Stimulated activated memory B cell treated with anti-CD40 and anti-IgM and Interleukin-4, amounts not matched to agents 10 μg/mL and 1 μg/mL and 100 μg/mL, for 72 hours (primary cell): Measurements from ENCODE around the gene CMPK1.

Experiments used
- ATAC-seq: fragments of 150-1000 bp; cut with Tn5 transposase; 2 replicates; pipeline ENCODE4 v1.10.0; 2021
- H3K27ac Mint-ChIP-seq: one replicate; pipeline ENCODE4 v1.8.0; 2022; ENCODE audit warnings: mild to moderate bottlenecking, mixed read lengths
- H3K27me3 Mint-ChIP-seq: one replicate; pipeline ENCODE4 v1.8.0; 2022; ENCODE audit warnings: mixed read lengths
- H3K36me3 Mint-ChIP-seq: one replicate; pipeline ENCODE4 v1.8.0; 2022; ENCODE audit warnings: mixed read lengths
- H3K4me1 Mint-ChIP-seq: one replicate; pipeline ENCODE4 v1.8.0; 2022; ENCODE audit warnings: mixed read lengths
- H3K4me3 Mint-ChIP-seq: one replicate; pipeline ENCODE4 v1.8.0; 2022; ENCODE audit warnings: mild to moderate bottlenecking, moderate library complexity, mixed read lengths
- H3K9me3 Mint-ChIP-seq: one replicate; pipeline ENCODE4 v1.8.0; 2022; ENCODE audit warnings: mixed read lengths

CMPK1 gene

GRCh38 chr1:47374501-47374900 lies 40.9 kb downstream of the CMPK1 start:
- no peak for ATAC-seq
- Mint-ChIP-seq H3K4me1 (no peaks in the 10 kb centered on the region), H3K4me3 (no peak overlapping the region), H3K27ac (no peak overlapping the region), H3K27me3 (no peaks in the 10 kb centered on the region), H3K36me3 (peaks cover 41% of the 10 kb centered on the region), H3K9me3 (no peaks in the 10 kb centered on the region)

DNA sequence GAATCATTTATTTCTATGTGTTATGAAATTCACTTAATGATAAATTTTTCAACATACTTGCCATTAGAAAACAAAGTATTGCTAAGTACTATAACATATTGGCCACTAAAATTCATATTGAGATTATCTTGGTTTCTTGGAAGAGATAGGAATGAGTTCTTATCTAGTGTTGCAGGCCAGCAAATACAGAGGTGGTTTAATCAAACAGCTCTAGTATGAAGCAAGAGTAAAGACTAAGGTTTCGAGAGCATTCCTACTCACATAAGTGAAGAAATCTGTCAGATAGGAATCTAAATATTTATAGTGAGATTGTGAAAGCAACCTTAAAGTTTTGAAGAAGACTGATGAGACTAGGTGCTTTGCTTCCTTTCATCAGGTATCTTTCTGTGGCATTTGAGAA lies 44.6 kb downstream of the CMPK1 start:
- Mint-ChIP-seq H3K27me3 (no peaks in the 10 kb centered on the region), H3K4me3 (no peak overlapping the region), H3K36me3 (peaks cover 24% of the 10 kb centered on the region), H3K4me1 (no peaks in the 10 kb centered on the region), H3K9me3 (no peaks in the 10 kb centered on the region), H3K27ac (no peak overlapping the region)
- no peak for ATAC-seq

DNA sequence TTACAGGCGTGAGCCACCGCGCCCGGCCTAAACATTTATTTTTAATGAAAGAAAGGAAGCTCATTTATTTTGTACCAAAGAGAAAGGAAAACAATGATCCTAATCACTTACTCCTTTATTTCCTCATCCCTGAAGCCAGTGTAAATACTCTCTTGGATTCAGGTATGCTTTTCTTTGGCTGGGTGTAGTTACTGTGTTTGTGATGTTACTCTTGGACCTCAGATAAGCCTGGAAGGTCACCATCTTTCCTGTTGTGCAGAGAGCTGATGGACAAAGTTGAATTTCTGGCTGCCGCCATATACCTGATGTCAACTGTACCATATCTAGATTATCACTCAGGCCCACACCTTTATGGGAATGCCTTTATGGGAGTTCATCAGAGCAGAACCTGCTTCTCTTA lies 47.1 kb downstream of the CMPK1 start:
- ATAC-seq, result no peak
- Mint-ChIP-seq H3K4me3 (no peak overlapping the region), H3K36me3 (peaks cover 20% of the 10 kb centered on the region), H3K9me3 (no peaks in the 10 kb centered on the region), H3K4me1 (no peaks in the 10 kb centered on the region), H3K27me3 (no peaks in the 10 kb centered on the region), H3K27ac (no peak overlapping the region)

DNA sequence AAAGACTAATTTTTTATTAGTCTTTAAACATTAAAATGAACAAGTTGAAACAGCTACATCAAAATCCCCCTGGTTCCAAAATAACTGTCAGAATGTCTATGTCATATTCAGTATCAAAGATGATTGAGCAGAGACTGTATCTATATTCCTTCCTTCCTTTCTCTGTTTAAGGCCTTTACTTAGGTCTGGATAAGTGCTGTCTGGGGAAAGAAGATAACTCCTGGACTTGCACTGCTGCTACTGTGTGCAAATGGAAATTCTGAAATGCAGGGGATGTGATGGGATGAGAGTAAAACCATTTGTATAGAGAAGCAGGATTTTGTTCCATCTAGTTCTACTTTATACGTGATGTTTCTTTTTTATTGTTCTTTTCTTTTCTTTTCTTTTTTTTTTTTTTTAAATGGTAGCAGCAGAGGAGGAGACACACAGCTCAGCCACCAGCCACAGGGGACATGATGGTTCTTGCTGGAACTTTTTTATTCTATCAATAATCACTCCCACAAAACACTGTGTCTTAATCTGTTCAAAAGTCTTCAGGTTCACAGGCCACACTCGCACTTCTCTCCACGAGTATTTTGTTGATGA lies 48.9 kb downstream of the CMPK1 start:
- Mint-ChIP-seq H3K36me3 (peaks cover 18% of the 10 kb centered on the region), H3K9me3 (no peaks in the 10 kb centered on the region), H3K4me1 (no peaks in the 10 kb centered on the region), H3K27ac (no peak overlapping the region), H3K27me3 (no peaks in the 10 kb centered on the region), H3K4me3 (no peak overlapping the region)
- no peak for ATAC-seq

DNA sequence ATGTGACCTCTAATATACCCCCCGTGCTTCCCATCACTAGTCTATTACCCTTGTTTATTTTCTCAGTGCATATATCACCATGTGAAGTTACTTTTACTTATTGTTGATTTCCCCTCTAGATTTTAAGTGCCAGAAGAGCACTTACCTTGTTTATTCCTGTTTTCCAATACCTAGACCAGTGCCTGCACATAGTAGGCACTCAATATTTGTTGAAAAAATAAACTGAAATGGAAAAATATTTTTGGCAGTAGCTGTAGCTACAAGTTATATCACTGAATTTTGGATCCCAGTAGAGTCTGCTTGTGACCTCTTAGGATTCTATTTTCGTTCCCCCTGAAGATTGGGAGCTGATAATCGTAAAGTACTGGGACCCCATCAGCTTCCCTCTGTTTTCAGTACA lies 50.5 kb downstream of the CMPK1 start:
- H3K4me1 Mint-ChIP-seq, result peaks cover 6% of the 10 kb centered on the region
- no peaks in the 10 kb centered on the region for H3K27me3 Mint-ChIP-seq
- H3K9me3 Mint-ChIP-seq, result no peaks in the 10 kb centered on the region
- no peak for ATAC-seq
- peaks cover 13% of the 10 kb centered on the region for H3K36me3 Mint-ChIP-seq
- no peak overlapping the region for H3K4me3 Mint-ChIP-seq
- no peak overlapping the region for H3K27ac Mint-ChIP-seq

DNA sequence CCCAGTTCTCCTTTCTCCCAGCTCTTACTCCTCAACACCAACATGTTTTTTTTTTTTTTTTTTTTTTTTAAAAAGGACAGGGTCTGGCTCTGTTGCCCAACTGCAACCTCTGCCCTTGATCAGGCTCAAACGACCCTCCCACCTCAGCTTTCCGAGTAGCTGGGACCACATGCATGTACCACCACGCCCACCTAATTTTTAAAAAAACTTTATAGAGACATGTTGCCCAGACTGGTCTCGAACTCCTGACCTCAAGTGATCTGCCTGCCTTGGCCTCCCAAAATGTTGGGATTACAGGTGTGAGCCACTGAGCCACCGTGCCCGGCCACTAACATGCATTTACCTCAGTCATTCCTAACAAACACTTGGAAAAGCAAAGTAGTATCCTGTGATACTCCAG lies 51.4 kb downstream of the CMPK1 start:
- Mint-ChIP-seq H3K27ac (no peak overlapping the region), H3K36me3 (peaks cover 6% of the 10 kb centered on the region), H3K4me1 (peaks cover 6% of the 10 kb centered on the region), H3K4me3 (no peak overlapping the region), H3K27me3 (no peaks in the 10 kb centered on the region), H3K9me3 (no peaks in the 10 kb centered on the region)
- ATAC-seq, result no peak

DNA sequence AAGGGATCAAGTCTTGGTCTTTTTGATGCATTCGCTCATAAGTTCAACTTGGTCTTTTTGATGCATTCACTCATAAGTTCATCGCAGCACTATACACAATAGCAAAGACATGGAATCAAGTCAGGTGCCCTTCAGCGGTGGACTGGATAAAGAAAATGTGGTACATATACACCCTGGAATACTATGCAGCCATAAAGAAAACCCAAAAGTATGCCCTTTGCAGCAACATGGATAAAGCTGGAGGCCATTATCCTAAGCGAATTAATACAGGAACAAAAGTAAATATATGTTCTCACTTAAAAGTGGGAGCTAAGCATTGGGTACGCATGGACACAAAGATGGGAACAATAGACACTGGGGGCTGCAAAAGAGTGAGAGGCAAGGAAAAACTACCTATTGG lies 52.7 kb downstream of the CMPK1 start:
- Mint-ChIP-seq H3K4me1 (peaks cover 6% of the 10 kb centered on the region), H3K27me3 (no peaks in the 10 kb centered on the region), H3K4me3 (no peak overlapping the region), H3K27ac (no peak overlapping the region), H3K36me3 (peaks cover 2% of the 10 kb centered on the region), H3K9me3 (no peaks in the 10 kb centered on the region)
- no peak for ATAC-seq

DNA sequence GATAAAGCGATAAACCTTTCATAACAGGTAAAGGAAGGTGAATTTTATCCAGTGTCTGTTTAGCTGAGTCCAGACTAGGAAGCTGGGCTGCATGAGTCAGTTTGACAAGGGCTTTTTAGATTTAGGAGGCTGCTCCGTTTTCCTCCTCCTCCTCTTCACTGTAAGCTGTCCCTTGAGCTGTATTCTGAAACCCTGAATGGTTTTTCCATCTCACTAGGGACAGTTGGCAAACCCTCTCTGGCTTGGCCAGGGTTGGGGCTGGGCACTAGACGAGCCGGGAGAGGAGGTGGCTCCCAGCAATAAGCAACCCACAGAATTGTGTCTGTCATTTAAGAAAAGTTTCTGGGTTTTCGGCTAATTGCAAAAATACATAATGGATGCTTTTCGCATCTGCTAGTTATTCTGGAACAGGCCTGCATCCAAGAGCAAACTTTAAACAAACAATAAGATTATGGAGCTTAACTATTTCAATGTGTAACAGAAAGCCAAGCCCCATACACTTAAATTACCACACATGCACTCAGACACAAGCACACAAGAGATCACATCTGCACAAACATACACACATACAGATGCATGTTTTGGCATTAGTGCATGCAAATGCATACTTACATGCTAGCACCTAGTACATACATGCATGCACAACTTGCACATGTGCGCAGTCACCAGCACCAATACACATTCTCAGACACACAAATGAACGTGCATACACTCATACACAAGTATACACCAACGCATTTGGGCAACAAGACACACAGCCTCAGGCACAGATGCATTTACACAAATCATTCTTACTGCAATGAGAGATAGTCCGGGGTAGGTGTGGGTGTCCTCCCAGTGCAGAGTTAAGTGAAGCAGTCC lies 54.7 kb downstream of the CMPK1 start:
- Mint-ChIP-seq H3K27me3 (peaks cover 19% of the 10 kb centered on the region), H3K4me3 (no peak overlapping the region), H3K9me3 (no peaks in the 10 kb centered on the region), H3K27ac (no peak overlapping the region), H3K36me3 (no peaks in the 10 kb centered on the region), H3K4me1 (peaks cover 6% of the 10 kb centered on the region)
- ATAC-seq, result no peak

DNA sequence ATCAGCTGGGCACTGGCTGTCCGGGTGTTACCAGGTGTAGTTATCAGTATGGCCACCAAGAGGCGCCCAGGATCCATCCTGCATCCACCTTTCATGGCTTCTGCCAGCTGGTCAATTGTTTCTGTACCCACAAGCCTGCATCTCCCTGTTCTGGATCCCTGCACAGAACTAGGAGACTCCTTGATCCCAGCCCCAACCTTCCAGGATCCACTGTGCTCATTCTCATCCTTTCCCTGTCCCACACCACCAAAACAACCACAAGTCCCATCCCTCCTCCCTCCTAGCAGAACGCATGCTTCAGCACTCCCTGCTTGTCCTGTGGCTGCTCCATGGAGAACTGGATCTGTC lies 55.3 kb downstream of the CMPK1 start:
- H3K9me3 Mint-ChIP-seq, result no peaks in the 10 kb centered on the region
- no peak overlapping the region for H3K27ac Mint-ChIP-seq
- peak; percentile 41 for ATAC-seq
- H3K36me3 Mint-ChIP-seq, result no peaks in the 10 kb centered on the region
- no peak overlapping the region for H3K4me3 Mint-ChIP-seq
- H3K27me3 Mint-ChIP-seq, result peaks cover 23% of the 10 kb centered on the region
- peaks cover 6% of the 10 kb centered on the region for H3K4me1 Mint-ChIP-seq

- Mint-ChIP-seq H3K4me1 (peaks cover 6% of the 10 kb centered on the region), H3K9me3 (no peaks in the 10 kb centered on the region), H3K36me3 (no peaks in the 10 kb centered on the region), H3K27me3 (peaks cover 31% of the 10 kb centered on the region), H3K27ac (no peak overlapping the region), H3K4me3 (no peak overlapping the region)
- no peak for ATAC-seq
These were observed 56.1 kb downstream of the CMPK1 start for GRCh38 chr1:47389731-47390130.

DNA sequence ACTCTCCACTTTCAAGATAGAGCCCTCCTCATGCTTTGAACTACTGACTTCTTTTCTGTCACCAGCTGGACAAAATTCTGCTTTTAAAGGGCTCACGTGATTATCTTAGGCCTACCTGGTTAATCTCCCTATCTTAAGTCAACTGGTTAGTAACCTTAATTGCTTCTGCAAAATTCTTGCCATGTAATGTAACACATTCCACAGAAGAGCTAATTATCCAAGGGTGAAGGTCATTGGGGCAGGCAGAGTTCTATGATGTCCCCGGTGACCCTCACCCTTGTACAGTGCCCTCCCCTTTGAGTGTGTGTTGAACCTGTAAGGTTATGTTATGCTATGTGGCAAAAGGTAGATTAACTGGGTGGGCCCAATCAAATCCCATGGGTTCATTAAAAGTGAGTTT lies 57.3 kb downstream of the CMPK1 start:
- Mint-ChIP-seq H3K9me3 (no peaks in the 10 kb centered on the region), H3K27me3 (peaks cover 42% of the 10 kb centered on the region), H3K27ac (no peak overlapping the region), H3K36me3 (no peaks in the 10 kb centered on the region), H3K4me1 (peaks cover 6% of the 10 kb centered on the region), H3K4me3 (no peak overlapping the region)
- ATAC-seq, result no peak

DNA sequence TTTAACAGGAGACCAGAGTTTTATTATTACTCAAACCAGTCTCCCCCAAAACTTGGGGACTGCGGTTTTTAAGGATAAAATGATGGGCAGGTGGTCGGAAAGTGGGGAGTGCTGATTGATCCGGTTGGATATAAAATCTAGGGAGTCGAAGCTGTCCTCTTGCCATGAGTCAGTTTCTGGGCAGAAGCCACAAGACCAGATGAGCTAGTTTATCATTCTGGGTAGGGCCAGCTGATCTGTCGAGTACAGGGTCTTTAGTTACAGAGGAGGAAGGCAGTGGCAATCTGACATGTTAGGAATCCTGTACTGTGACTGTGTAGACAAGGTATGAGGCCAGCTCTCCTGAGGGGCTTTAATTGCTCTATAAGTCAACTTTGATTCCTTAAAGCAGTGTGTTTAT lies 59.6 kb downstream of the CMPK1 start:
- Mint-ChIP-seq H3K4me1 (peaks cover 6% of the 10 kb centered on the region), H3K4me3 (no peak overlapping the region), H3K36me3 (no peaks in the 10 kb centered on the region), H3K9me3 (no peaks in the 10 kb centered on the region), H3K27me3 (peaks cover 53% of the 10 kb centered on the region), H3K27ac (no peak overlapping the region)
- no peak for ATAC-seq

DNA sequence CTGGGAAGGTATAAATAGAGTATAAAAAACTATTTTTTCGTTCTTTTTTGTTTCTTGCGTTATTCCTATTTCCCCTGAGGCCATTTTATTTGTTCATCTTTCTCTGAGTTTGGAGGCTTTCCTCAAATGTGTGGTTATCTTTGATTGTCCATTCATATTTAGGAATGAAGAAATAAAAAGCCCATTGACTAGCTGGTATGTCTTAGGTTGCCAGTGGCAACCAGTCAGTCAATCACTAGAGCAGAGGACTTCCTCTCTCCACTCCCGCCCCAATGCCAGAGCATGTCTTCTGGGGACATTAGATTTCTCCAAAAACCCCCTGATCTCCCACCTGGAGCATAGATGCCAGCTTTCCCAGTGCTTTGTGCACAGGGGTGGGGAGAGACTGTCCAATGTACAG lies 61.8 kb downstream of the CMPK1 start:
- Mint-ChIP-seq H3K9me3 (no peaks in the 10 kb centered on the region), H3K27me3 (peaks cover 53% of the 10 kb centered on the region), H3K4me3 (no peak overlapping the region), H3K4me1 (no peaks in the 10 kb centered on the region), H3K27ac (no peak overlapping the region), H3K36me3 (no peaks in the 10 kb centered on the region)
- no peak for ATAC-seq

- ATAC-seq, result no peak
- Mint-ChIP-seq H3K36me3 (no peaks in the 10 kb centered on the region), H3K4me3 (no peak overlapping the region), H3K4me1 (no peaks in the 10 kb centered on the region), H3K27ac (no peak overlapping the region), H3K27me3 (peaks cover 61% of the 10 kb centered on the region), H3K9me3 (no peaks in the 10 kb centered on the region)
These were observed 63.1 kb downstream of the CMPK1 start for GRCh38 chr1:47396671-47397196.

- ATAC-seq, result peak; percentile 72
- H3K4me1 Mint-ChIP-seq, result no peaks in the 10 kb centered on the region
- H3K27ac Mint-ChIP-seq, result no peak overlapping the region
- no peaks in the 10 kb centered on the region for H3K9me3 Mint-ChIP-seq
- H3K4me3 Mint-ChIP-seq, result no peak overlapping the region
- H3K27me3 Mint-ChIP-seq, result peaks cover 53% of the 10 kb centered on the region
- H3K36me3 Mint-ChIP-seq, result no peaks in the 10 kb centered on the region
These were observed 65.7 kb downstream of the CMPK1 start for GRCh38 chr1:47399138-47399845.

DNA sequence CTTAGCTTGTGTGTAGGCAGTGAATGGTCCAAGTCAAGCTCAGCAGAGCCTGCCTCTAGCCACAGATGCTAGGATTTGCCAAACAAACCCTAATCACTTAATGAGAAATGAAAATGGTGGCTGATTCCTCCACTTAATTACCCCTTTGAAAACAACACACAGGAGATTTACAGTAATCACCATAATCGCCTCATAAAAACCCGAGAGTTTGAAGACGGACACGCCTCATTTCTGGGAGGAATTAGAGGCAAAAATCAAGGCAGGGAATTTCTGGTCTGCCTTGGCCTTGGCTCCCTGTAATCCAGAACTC lies 66.2 kb downstream of the CMPK1 start:
- Mint-ChIP-seq H3K4me1 (no peaks in the 10 kb centered on the region), H3K9me3 (no peaks in the 10 kb centered on the region), H3K27me3 (peaks cover 53% of the 10 kb centered on the region), H3K27ac (no peak overlapping the region), H3K4me3 (no peak overlapping the region), H3K36me3 (no peaks in the 10 kb centered on the region)
- ATAC-seq, result no peak
